Occipital lobe (tissue), 2 donors: ENCODE measurements around the gene DDX17. TPM values are rescaled to one million over a fixed set of nuclear protein-coding genes. Genes with fewer than 3 reads are reported as not detected.
"Not testable (repeated sequence)": the region's sequence is repeated elsewhere in the genome, so short reads cannot be mapped to it uniquely, and the experiment has no call there.

Experiments
- DNase-seq: peaks from one replicate; lab custom pipeline; 2025; lab: John Stamatoyannopoulos, UW
- total RNA-seq: library from RNA; depleted of rRNA; stranded (reverse); fragments of >200 nt; gene quantifications from one replicate; pipeline ENCODE4 v1.2.3, GENCODE V29; 2014

The DDX17 gene
- total RNA-seq, 1 donor from 2014 or later, result 646 TPM

DNA sequence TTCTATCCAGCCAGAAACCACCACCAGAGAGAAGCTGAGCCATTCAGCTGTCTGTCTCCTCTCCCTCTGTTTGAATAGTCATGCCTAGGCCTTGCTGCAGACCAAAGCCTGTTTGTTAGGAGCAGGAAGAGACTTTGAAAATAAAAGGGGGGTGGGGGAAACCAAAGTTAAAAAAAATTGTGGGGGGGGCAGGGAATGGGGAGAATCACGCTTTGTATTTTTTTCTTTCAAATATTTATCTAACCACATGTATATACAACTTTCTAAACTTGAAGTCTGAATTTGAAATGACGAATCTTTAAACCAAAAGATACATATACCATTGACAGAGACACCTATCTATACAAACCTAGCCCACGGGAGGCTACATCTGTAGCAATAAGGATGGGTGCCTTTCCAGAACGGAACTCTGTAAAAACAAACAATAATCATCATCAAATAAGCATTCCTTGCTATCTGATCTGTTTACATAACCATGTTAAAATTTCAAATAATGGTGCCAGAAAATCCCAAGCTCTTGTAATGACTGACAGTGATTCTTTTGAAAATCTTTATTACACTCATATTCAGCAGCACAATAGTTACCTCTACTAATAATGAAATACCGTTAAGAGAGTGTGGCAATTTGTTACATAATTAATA lies 14.3 kb downstream of the DDX17 start:
- DNase-seq, result no peak

DNA sequence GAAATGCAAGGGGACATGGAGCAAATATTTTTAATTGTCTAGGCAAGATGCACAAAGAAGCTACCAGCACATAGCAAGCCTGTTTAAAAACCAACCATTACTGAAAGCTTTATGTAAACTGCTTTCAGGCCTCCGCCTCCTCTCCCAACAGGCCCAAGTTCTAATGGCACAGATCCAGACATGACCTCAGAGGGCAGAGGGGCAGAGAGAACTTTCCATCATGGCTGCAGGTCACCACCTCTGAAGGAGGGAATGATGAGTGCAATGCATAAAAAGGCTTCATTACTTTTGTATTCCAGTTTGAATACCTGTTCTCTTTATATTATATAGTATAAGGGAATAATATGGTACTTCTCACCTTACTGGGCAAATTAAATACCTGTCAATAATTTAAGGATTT lies 15.2 kb downstream of the DDX17 start:
- DNase-seq, result no peak

DNA sequence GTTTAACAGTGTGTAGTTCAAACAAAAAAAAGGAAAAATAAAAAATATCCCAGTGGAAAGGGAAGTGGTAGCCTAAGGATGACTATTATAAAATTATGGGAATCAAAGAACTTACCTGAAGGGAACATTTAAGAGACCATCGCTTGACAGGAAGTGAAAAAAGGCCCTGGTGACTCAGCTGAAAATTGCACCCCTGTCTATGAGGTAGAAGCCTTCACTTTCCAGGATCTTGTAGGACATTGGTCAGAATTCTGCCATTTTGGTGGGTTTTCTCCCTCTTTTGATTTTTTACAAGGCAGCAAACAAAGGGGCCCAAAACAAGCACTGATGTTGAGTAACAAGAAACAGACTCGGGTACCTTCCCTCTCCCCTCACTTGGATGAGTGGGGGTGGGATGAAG lies 15.6 kb downstream of the DDX17 start:
- DNase-seq, result no peak

DNA sequence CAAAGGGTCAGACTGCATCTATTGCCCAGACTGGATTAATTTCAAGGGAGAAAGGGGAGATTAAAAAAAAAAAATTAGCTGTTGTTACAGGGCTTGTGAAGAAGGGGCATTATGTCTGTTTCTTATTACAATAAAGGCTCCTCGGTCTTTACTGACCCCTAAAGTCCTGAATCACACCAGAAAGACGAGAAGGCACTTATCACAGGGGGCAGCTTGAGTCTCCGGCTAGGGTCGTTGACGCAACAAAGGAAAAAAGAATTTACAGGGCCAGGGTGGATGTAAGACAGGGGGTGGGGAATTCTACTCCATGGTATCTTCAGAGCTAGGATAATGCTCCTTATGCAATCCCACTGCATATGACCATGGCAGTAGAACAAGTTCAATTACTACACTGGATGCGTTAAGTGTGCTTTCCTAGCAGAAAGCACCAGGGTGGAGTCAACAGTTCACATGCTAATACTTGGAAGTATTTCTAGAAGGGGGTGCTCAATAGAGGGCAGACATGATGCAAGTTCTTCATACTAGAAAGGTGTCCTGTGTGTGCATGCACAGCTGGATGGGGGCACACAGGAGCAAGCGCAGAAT lies 16.5 kb downstream of the DDX17 start:
- DNase-seq, result no peak

DNA sequence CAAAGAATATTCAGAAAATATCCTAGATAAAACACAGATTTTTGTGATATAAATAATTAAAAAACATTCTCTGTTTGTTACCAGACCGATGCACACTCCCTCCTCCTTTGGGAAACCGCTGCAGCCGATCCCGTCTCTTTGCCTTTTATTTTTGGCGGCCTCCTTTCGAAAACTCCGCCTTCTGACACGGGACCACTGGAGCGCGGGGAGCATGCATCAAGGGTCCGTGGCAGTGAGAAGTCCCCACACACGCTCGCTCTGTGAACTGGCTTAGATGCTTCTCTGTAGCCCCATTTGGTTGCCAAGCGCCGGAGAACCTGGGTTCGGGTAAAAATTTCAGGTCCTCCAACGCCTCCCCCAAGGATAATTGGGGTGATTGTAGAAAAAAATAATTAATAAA lies 17.0 kb downstream of the DDX17 start:
- DNase-seq, result no peak

DNA sequence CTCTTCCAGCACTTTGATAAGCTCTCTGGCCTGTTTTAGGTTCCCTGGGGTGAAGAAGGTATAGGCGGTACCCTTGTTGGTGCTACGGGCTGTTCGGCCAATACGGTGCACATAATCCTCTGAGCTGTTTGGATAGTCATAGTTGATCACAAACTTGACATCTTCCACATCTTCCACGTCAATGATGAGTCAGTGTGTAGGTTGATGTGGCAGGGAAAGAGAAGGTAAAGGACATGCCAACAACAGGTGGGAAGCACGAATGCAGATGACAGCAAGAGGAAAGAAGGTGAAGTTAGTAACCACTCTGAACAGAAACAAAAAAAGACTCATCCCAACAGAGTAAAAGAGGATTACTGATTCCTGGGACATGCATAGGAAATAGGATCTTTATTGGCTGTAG lies 18.2 kb downstream of the DDX17 start:
- DNase-seq, result no peak

DNA sequence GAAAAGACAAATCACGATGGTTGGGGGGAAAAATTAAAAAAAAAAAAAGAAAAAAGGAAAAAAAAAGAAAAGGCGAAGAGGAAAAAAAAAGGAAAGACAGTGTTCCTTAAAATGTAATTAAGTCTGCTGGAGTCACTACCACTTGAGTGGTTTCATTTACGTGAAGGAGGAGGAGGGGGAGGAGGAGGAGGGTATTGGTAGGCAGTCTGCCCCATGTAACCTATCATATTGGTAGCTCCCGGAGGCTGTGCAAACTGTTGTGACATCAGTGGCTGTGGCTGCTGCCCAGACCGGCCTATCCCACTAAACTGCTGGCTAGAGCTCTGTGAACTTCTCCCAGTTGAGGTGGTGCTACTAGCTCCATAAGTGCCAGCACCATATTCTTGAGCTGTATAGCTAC lies 20.3 kb downstream of the DDX17 start:
- DNase-seq, result no peak

DNA sequence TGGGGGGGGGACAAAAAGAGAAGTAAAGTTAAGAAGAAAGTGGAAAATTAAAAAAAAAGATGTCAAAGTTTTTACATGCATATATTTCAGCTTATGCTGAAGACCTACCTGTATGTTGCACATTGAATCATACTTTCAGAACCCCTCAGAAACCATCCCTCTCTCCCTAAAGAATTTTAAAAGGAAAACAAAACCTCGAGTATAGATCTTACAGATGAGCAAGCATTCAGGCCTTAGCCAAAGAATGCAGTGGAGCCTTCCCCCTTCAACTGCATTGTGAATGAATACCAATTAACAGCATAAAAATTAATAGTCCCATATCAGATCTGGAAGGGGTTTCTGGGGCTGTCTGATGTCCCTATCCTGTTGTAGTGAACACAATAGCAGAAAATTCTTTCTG lies 21.9 kb downstream of the DDX17 start:
- DNase-seq, result no peak

DNA sequence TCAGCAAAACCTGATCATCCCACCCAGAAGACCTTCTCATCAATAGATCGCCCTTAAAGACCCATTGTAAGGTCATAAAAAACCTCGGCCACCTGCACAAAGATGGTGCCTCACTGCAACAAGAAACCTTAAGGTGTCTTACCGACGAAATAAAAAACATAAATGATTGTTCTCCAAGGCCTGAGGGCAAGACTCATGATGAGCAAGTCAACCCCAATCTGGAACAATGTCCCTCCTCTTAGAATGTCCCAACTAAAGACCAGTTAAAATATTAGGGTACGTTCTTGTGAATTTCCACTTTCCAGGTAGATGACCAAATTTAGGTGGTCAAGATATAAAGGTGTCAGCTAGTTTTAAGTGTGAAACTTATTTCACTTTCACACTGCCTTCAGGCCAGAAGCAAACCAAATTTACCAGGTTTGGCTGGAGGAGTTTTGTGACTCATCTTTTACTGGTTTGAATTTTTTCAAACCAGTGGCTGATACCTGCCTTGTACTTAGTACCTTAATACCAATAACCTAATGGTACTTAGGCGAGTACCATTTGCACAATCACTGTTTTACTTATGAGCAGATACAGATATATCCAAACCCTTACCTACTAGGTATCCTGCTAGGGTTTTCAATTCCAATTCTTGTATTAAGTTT lies 23.3 kb downstream of the DDX17 start:
- DNase-seq, result no peak

DNA sequence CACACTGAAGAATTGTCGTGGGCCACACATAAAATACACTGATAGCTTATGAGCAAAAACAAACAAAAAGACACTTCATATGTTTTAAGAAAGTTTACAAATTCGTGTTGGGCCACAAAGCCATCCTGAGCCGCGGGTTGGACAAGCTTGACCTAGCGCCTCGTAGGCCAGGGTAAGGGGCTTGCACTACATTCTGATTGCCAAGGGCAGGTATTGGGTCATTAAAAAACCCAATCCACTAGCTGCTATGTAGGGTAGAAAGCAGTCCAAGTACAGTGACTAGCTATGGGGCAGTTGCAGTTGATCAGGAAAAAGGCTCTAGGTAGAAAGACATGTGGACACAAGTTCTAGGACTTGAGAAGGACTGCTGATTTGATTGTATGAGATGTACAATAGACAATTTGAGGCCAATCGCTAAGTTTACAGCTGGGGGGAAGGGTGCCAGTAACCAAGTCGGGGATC lies 24.2 kb downstream of the DDX17 start:
- DNase-seq, result no peak

DNA sequence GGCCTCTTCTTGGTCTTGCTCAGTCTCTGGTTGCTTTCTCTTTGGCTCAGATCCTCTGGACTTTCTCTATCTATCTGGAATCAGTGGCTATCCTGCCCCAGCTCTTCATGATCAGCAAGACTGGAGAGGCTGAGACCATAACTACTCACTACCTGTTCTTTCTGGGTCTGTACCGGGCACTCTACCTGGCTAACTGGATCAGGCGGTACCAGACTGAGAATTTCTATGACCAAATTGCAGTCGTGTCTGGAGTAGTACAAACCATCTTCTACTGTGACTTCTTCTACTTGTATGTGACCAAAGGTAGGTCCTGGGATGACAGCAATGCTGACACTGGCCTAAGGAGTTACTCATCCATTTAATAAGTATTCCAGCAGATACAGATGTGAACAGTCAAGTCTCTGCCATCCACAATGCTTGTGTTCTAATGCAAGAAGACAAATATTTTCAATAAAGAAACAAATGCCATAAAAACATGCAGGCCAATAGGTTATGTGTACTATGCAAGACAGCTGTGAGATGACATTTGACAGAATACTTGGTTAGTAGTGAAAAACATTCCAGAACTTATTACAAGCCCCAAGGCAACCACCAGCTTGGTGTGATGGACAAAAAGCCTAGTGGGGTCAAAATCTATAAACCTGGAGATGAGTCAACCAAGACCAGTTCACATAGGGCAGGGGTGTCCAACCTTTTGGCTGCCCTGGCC lies 24.8 kb downstream of the DDX17 start:
- DNase-seq, result no peak

DNA sequence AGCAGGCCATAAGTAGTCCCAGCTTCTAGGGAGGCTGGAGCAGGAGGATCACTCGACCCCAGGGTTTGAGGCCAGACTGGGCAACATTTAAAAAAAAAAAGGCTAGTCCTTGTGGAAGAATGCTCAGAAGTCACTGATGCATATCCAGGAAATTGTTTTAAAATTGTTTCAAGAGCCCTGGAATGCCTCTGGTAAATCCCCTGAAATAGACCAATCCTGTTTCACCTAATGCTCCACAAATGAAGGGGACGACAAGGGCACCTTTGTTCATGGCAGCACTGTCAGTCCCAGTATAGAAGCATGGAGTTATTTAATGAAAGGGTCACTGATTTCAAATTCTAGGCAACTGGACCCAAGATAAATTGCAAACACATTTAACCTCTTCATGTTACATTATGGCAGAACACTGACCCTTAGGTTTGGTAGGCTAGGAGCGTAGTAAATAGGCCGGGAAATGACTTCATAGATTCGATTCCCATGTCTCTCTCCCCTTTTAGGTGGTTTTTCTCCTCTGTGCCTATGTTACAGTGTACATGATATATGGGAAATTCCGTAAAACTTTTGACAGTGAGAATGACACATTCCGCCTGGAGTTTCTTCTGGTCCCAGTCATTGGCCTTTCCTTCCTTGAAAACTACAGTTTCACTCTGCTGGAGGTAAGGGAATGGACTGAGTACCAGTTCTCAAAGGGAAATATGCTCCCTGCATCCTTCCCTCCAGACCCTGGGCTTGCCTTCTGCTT lies 26.8 kb downstream of the DDX17 start:
- DNase-seq, result no peak

DNA sequence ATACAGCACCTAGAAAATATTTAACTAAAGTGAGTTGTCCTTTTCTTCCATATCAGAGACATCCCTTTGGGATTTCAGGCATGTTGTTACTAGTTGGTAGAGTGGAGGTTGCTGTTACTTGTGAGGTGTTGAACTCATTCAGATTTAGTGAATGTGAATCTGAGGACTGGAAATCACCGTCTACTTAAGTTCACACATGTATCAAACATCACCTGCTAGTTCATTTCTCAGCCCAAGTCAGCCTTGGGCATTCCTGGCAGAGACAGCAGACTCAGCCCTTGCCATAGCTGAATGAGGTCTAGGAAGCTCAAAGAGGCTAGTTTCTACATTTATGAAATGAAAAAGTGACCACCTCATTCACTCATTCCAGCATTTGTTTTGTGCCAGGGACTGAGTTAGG lies 28.5 kb downstream of the DDX17 start:
- DNase-seq, result no peak

DNA sequence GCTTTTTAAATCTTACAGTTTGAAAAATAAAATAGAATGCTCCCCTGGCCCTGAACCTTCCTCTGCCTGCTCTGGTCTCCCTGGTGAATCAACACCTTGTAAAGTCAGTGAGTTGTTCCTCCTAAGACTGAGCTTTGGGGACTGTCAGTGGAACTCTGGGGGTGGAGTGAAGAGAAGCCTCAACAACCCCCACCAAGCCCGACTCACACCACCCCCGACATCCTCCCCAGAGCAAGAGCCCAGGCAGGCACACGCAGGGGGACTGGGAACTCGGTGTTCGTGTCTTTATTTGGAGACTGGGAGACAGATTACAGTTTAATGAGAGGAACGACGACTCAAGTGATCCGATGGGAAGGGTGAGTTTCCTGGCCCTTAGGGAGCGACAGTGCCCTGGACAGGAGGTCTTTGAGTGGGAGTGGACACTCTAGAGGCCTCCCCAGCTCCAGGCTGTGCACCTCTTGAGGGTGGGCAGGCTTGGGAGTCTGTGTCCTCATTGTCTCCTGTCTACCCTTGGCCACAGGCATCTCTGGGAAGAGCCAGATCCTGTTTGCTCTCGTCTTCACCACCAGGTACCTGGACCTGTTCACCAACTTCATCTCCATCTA lies 32.0 kb downstream of the DDX17 start:
- DNase-seq, result peak; percentile 46

DNA sequence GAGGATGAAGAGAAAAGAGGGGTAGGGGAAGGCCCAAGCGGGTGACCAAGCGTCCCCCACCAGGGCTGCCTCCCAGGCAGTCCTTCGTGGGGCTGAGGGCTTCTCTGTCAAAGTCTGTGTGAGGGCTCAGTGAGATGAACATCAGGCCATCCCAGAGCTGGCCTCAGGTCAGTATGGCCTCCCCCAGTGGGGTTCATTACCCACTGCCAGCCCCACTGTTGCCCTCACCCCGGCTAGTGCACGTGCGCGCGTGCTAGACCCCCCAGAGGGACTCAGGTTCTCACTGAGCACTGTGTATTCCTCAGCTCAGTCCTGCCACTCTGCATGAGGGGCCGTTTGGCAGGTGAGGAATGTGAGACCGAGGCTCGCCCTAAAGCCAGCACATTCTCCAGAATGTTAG lies 34.9 kb downstream of the DDX17 start:
- DNase-seq, result no peak

DNA sequence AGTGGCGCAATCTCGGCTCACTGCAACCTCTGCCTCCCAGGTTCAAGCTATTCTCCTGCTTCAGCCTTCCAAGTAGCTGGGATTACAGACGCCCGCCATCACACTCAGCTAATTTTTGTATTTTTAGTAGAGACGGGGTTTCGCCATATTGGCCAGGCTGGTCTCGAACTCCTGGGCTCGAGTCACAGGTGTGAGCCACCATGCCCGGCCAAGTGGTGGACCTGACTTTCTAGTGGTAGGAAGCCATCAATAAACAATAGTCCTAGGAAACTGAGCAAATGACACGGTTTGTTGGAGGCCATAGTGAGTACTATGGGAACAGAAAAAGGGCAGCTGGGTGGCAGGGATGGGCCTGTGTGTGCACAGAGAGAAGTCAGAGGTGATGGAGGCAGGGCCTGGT lies 35.9 kb downstream of the DDX17 start:
- not testable (repeated sequence) for DNase-seq

DNA sequence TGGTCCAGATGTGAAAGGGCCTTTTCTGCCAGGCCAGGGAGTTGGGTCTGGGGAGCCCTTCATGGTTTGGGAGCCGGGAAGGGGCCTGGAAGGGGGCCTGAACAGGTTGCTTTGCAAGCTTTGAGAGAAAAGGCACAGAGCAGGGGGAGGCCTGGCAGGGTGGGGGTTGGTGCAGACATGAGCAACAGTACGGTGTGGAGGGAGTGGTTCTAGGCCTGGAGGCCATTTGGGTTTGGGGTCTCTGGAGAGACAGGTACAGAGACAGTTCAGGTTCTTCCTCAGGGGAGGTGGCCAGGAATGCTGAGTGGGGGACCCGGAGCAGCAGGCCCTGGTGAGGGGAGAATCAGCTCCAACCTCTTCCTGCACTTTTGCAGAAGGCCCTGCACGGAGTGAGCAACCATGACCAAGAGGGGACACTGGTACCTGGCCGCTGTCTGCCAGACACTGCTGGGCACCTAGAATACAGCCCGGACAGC lies 36.8 kb downstream of the DDX17 start:
- DNase-seq, result no peak

DNA sequence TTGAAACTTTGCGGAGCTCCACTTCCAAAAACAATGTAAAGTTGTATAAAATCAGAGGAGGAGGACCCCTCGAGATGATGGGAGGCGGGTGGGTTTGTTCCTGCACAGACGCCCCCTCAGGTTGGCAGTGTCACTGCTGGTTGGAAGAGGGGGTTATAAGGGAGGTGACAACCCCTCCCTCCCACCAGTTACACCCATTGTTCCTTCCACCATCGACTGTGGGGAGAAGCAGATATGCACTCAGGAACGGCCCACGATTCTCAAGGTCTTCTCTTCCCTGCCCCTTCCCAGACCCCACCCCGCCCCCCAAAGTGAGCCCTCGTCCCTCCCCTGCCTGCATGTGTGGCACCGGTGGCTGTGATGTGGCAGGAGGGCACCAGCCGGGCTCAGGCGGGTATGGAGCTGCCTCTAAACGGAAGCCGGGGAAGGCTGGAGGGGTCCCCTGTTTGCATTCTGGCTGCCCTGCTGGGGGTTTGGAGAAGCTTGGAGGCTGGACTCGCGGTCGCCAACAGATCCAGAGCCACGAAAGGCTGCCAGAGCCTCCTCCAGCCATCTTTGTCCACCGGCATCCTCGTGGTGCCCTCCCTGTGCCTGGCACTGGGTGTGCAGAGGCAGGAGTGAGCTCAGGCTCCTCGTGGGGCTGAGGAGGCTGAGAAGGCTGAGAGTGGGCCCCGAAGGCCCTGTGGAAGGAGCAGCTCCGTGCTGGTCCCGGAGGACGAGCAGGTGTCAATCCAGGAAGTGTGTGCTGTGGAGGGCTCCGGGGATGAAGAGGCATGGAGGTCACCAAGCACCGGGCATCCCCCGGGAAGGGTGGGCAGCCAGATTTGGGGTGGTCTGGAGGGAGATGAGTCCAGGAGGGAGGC lies 37.4 kb downstream of the DDX17 start:
- no peak for DNase-seq

DNA sequence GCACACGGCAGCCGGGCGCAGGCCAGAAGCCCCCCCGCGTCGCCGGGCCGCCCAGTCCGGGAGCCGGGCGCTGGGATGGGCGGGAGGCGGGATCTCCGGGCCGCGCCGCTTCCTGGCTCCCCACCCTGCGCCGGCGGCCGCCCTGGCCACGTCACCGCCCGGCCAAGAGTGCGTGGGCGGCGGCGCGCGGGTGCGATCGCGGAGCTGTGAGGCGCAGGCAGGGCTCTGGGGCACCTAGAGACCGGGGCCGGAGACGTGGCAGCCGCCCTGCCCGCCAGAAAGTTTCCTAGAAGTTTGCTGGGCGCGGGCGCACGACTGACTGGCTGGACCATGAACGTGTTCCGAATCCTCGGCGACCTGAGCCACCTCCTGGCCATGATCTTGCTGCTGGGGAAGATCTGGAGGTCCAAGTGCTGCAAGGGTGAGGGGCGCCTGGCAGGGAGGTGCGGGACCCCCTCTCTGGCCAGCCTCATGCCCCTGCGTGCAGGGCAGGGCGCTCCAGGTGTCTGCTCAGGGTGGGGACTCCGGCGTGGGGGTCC lies 38.1 kb downstream of the DDX17 start, which contains the start of gene KDELR3:
TSS of gene KDELR3 (plus strand) at position 193 of the 539 bp plus-strand sequence. CDS start at position 331, 138 bp downstream.
- DNase-seq, result no peak

DNA sequence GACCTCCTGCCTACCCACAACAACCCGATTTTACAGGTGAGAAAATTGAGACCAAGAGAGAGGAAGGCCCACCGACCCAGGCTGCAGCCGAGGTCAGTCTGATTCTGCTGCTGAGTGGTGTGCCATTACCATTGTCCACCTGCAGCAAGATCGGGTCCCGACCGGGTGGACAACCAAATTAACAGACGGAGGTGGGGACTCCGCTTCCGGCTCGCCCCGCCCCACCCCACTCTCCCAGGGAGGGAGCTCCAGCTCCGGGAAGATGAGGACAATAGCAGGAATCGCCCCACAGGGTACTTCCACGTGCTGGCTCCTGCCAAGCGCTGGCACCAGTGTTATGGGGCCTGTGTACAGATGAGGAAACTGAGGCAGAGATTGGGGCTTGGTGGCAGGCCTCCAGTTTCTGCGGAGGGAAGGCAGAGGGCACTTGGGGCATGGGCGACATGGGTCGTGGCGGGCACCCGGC lies 38.6 kb downstream of the DDX17 start:
- DNase-seq, result no peak
